NCI-H2171 (cell line): Measurements from ENCODE around the gene CACNA1S.

Experiments used
- DNase-seq: peaks from one replicate; lab custom pipeline; 2025; lab: John Stamatoyannopoulos, UW

Gene CACNA1S

DNA sequence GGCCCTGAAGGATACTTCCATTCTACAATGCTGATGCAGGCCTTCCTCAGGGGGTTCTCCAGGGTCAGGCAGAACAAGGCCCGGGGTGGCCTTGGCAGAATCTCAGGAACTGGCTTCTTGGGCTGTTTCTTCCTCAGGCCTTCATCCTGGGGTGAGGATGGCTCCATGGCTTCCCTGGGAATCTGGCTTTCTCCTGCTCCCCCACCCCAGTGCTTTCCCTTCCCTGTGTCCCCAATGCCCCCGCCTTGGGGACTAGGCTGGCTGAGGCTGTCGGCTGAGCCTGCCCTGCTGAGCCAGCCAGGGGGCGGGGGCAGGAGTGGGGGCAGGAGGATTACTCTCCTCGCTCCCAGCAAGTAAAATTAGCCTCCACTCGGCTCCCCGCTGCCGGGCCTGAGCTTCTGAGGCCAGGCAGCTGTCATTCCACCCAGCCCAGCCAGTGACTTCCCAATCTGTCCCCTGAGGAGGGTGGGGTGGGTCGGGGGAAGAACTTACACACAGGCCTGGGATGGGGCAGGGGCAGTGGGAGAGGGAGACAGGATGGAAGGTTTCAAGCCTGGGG is at the start of gene CACNA1S:
Gene CACNA1S, minus strand, starts transcription at position 254 of the 559 bp plus-strand sequence. Its CDS starts 87 bp downstream, at position 167.
- no peak for DNase-seq

GRCh38 chr1:201157949-201158348 is 45.7 kb upstream of the CACNA1S start:
- no peak for DNase-seq

GRCh38 chr1:201156819-201157218 is 44.6 kb upstream of the CACNA1S start:
- no peak for DNase-seq

- no peak for DNase-seq
These were observed 44.1 kb upstream of the CACNA1S start for GRCh38 chr1:201156346-201156745.

DNA sequence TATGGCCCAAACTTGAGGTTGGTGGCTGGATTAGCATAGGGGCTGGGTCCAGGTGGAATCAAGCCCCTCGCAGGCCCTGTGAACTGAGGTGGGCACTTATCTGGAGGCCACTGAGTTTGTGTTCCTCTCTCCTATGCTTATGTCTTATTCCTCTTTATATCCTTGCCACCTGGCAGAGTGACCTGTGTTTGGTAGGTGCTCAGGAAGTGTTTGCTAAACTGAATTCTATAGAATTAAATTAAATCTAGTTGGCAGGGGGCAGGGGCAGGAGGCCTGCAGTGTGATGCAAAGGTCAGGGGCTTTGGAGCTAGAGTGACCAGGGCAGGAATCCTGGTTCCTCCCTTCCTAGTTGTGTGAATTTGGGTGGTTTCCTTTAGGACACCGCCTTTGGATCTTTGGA is 43.1 kb upstream of the CACNA1S start:
- DNase-seq = no peak

- peak; percentile 92 for DNase-seq
These were observed 42.4 kb upstream of the CACNA1S start, which contains the start of gene TMEM9 for GRCh38 chr1:201154389-201155165. TSS of gene TMEM9 (minus strand) at chr1:201154474. CDS start at chr1:201153923, 551 bp downstream.

DNA sequence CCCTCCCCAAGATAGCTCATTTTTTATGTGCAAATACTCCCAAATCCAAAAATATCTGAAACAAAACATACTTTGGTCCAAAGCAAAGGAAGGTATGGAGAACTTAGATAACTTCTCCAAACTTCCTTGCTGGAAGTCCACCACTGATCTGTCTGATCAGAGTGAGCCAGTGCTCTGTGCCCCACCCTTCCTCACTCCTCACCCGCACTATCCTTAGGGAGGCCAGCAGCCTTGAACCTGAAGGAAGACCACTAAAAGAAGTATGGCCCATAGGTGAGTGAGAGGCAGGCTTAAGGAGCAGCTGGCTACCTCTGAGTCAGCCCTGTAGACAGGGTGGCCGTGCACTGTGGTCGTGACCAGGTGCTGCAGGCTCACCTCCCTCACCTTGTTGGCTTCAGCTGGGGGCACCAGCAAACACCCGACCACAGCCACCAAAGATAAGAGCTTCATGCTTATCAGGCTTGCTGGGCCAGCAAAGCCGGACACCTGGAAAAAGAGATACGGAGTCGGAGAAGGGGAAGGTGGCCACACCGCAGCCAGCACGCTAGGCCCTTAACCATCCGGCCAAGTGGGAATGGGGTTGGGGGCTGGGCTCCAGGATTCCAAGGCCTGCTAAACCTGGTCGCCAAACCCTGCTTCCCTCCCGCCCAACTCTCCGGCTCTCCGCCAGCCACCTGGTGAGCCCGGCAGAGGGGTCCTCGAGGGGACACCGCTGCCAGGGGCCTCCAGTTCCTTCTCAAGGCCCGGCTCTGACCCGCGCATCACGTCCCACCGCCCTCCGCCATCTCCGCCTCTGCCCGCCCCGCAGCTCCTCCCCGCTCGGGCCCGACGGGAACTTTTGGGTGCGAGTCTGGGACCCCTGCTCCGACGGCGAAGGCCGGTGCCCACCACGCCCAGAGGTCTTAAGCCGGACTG is 41.5 kb upstream of the CACNA1S start:
- no peak for DNase-seq

- DNase-seq = no peak
These were observed 37.2 kb upstream of the CACNA1S start for GRCh38 chr1:201149400-201149799.

- no peak for DNase-seq
These were observed 35.3 kb upstream of the CACNA1S start for GRCh38 chr1:201147396-201148015.

GRCh38 chr1:201146626-201147390 is 34.6 kb upstream of the CACNA1S start:
- no peak for DNase-seq

- DNase-seq = no peak
These were observed 33.6 kb upstream of the CACNA1S start for GRCh38 chr1:201145816-201146215.

GRCh38 chr1:201145132-201145531 is 32.9 kb upstream of the CACNA1S start:
- no peak for DNase-seq

DNA sequence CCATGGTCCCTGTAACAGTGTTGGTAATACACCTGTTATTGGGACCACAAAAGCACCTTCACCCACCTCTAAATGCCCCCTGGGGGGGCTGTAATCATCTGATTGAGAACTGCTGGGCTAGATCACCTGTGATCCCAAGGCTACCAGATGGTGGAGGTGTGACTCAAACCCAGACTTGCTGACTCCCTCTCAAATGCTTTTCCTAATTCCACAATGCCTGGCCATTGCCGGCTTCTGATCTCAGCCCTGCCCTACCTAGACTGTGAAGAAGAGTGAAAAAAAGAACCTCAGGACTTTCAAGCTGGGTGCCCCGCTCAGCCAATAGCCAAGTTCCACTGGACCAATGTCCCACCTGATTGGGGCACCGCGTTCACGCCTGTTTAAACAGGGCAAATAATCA is 32.5 kb upstream of the CACNA1S start:
- DNase-seq = no peak

- DNase-seq = no peak
These were observed 31.8 kb upstream of the CACNA1S start for GRCh38 chr1:201143726-201144635.

DNA sequence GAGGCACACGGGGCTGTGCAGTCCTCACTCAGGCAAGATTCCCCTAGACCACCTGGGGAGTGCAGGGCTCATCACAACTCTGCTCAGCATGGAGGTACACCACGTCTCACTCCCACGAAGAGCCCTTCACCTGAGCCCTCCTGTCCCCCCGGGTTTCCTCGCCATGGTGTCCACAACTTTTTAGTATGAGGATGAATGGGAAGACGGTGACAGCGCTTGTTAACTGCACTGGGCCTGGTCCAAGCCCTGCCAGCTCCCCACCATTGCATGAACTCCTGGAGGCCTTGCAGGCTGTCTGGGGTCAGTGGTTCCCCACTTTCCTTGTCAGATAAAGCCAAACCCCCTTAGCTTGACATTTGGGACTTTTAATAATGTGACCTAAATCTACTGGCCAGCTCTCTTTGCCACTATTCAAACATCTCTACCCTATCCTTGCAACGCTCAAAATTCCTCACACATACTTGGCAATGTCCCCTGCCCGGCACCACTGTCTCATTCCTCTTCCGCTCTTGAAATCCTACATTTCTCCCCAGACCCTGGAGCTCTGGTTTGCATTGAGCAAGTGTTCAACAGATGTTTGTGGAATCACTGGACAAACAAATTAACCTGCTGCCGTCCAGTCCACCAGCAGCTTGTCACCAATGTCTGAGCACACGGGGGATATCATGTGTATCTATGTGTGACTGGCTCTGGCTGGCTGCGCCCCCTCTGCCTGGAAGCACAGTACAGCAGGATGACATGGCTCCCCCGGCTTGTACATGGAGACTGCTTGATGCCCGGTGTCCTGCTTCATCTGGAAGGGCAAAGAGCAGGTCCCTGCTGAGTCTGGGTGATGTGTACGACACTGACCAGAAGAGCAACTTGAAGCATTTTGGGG is 30.9 kb upstream of the CACNA1S start:
- DNase-seq = no peak

- no peak for DNase-seq
These were observed 30.0 kb upstream of the CACNA1S start for GRCh38 chr1:201142011-201142848.

- DNase-seq = no peak
These were observed 29.2 kb upstream of the CACNA1S start for GRCh38 chr1:201141418-201141817.

GRCh38 chr1:201140941-201141260 is 28.7 kb upstream of the CACNA1S start:
- no peak for DNase-seq
